K562 (cell line): Measurements from ENCODE around the gene MEX3D. TPM values are rescaled to one million over a fixed set of nuclear protein-coding genes. Genes with fewer than 3 reads are reported as not detected.

Experiments
- KDM5B ChIP-seq: fragments of 200-600 bp; sonication (generic); IDR thresholded peaks from 2 replicates; pipeline ENCODE4 v1.6.1; 2012; ENCODE audit warnings: low read depth, mild to moderate bottlenecking, moderate library complexity, low read length, control low read depth, inconsistent platforms; ENCODE audit not compliant: insufficient replicate concordance
- NONO ChIP-seq, 2 experiments: fragments of 200-400 bp in 1 of 2; fragments of 450-650 bp in 1 of 2; formaldehyde crosslinking in 1 of 2; IDR thresholded peaks; 2 replicates each; pipeline ENCODE4 v1.6.1; 2017; ENCODE audit warnings: low read depth in 2 of 2, mild to moderate bottlenecking in 2 of 2, moderate library complexity in 2 of 2, low read length in 1 of 2
- RBBP5 ChIP-seq: fragments of 200-600 bp; sonication (generic); IDR thresholded peaks from 2 replicates; pipeline ENCODE4 v1.6.1; 2012; ENCODE audit warnings: borderline replicate concordance, mild to moderate bottlenecking, low read length, control low read depth, inconsistent platforms; ENCODE audit not compliant: insufficient read depth, poor library complexity, severe bottlenecking
- RBM17 ChIP-seq: fragments of 200-400 bp; formaldehyde crosslinking; IDR thresholded peaks from 2 replicates; pipeline ENCODE4 v1.6.1; 2017; ENCODE audit warnings: low read depth, mild to moderate bottlenecking, low read length, borderline replicate concordance
- SMARCC2 ChIP-seq: fragments of 450-650 bp; IDR thresholded peaks from 2 replicates; pipeline ENCODE4 v1.6.1; 2017; ENCODE audit warnings: antibody characterized with exemption, moderate library complexity, mild to moderate bottlenecking, low read depth
- YY1 ChIP-seq, 3 experiments: IDR thresholded peaks; 2 replicates each; pipeline ENCODE4 v1.6.1; 2011; ENCODE audit warnings: low read length in 2 of 3, mild to moderate bottlenecking in 2 of 3, moderate library complexity in 2 of 3, borderline replicate concordance in 1 of 3, control low read depth in 1 of 3, low read depth in 1 of 3; ENCODE audit not compliant: insufficient read depth in 3 of 3, insufficient replicate concordance in 2 of 3, control insufficient read depth in 1 of 3, insufficient read length in 1 of 3; ENCODE audit errors: extremely low read depth in 1 of 3
- ZNF280B ChIP-seq: fragments of 250-450 bp; sonication (Bioruptor Pico); IDR thresholded peaks from 2 replicates; pipeline ENCODE4 v1.5.1; 2021; ENCODE audit warnings: mild to moderate bottlenecking
- ZNF445 ChIP-seq: fragments of 250-450 bp; sonication (Bioruptor Pico); IDR thresholded peaks from 2 replicates; pipeline ENCODE4 v1.4.0; 2020; ENCODE audit warnings: low read depth, mild to moderate bottlenecking, moderate library complexity
- ZNF561 ChIP-seq: fragments of 450-650 bp; formaldehyde crosslinking; conservative IDR thresholded peaks from 2 replicates; pipeline ENCODE4 v1.4.0; 2020; ENCODE audit warnings: mild to moderate bottlenecking, moderate library complexity
- polyA plus RNA-seq, 8 experiments: library from polyadenylated mRNA; depleted of rRNA in 4 of 8; stranded (reverse) in 5 of 8; unstranded in 3 of 8; fragments of >200 nt; fragmentation: Nextera tagmentation in 2 of 8; fragmentation: Illumina TruSeq in 1 of 8; extraction: Ambion mirVana in 2 of 8; extraction: Trizol in 1 of 8; gene quantifications; 2 replicates each; pipeline versions ENCODE4 v1.2.1 to v1.2.3, GENCODE V29; 2011 to 2014; ENCODE audit warnings: inconsistent platforms in 1 of 8, missing spikeins in 1 of 8
- total RNA-seq, 7 experiments: library from RNA; depleted of rRNA in 6 of 7; stranded (reverse); fragments of >200 nt in 6 of 7; fragmentation: Illumina TruSeq in 2 of 7; extraction: Trizol in 2 of 7; gene quantifications; 2 replicates each; pipeline versions ENCODE4 v1.2.1 to v1.2.3, GENCODE V29; 2011 to 2021; ENCODE audit warnings: low replicate concordance in 1 of 7
- TF ChIP-seq, protein P1 (sequence below): fragments of 250-450 bp; sonication (Bioruptor Pico); IDR thresholded peaks from 2 replicates; pipeline ENCODE4 v1.4.0; 2020
- TF ChIP-seq, protein P2 (sequence below): sonication (generic); formaldehyde crosslinking; IDR thresholded peaks from 2 replicates; pipeline ENCODE4 v1.9.0; 2022; ENCODE audit warnings: mild to moderate bottlenecking, missing genetic modification reagents
- TF ChIP-seq, protein P3 (sequence below), 2 experiments: fragments of 450-650 bp; formaldehyde crosslinking in 1 of 2; IDR thresholded peaks; 2 replicates each; pipeline versions ENCODE4 v1.4.0 to v1.6.1; 2014 to 2020; ENCODE audit warnings: mild to moderate bottlenecking in 2 of 2, borderline replicate concordance in 1 of 2, low read depth in 1 of 2

MEX3D gene
- total and polyA plus RNA-seq, 9 of the 15 experiments (the other 6 are each of a cell fraction or from before 2014, with no cell fraction given), result 1.7 to 39.3 (median 5.7) TPM

- TF ChIP-seq RBBP5 (peak; percentile 45), YY1 (IDR thresholded peaks at IDR 0.05; ENCODE audit: borderline replicate concordance in 1 of 3, control insufficient read depth in 1 of 3, extremely low read depth in 1 of 3, insufficient read depth in 3 of 3, insufficient read length in 1 of 3, insufficient replicate concordance in 2 of 3, low read depth in 1 of 3, low read length in 2 of 3) (peak in 1 of 3 experiments; percentile 34), RBM17 (no peak), NONO (IDR thresholded peaks at IDR 0.05; ENCODE audit: low read depth in 2 of 2, low read length in 1 of 2) (peak in 1 of 2 experiments; percentile 95; a peak in 2 of 4 replicates), KDM5B (peak; percentile 83), ZNF280B (no peak), SMARCC2 (no peak), ZNF561 (CRISPR knock-in tag) (no peak), ZNF445 (no peak)
- TF ChIP-seq, protein P1, sequence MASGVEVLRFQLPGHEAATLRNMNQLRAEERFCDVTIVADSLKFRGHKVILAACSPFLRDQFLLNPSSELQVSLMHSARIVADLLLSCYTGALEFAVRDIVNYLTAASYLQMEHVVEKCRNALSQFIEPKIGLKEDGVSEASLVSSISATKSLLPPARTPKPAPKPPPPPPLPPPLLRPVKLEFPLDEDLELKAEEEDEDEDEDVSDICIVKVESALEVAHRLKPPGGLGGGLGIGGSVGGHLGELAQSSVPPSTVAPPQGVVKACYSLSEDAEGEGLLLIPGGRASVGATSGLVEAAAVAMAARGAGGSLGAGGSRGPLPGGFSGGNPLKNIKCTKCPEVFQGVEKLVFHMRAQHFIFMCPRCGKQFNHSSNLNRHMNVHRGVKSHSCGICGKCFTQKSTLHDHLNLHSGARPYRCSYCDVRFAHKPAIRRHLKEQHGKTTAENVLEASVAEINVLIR (CRISPR knock-in tag), result no peak
- TF ChIP-seq, protein P2, sequence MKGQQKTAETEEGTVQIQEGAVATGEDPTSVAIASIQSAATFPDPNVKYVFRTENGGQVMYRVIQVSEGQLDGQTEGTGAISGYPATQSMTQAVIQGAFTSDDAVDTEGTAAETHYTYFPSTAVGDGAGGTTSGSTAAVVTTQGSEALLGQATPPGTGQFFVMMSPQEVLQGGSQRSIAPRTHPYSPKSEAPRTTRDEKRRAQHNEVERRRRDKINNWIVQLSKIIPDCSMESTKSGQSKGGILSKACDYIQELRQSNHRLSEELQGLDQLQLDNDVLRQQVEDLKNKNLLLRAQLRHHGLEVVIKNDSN (CRISPR knock-in tag), result no peak
- TF ChIP-seq, protein P3, sequence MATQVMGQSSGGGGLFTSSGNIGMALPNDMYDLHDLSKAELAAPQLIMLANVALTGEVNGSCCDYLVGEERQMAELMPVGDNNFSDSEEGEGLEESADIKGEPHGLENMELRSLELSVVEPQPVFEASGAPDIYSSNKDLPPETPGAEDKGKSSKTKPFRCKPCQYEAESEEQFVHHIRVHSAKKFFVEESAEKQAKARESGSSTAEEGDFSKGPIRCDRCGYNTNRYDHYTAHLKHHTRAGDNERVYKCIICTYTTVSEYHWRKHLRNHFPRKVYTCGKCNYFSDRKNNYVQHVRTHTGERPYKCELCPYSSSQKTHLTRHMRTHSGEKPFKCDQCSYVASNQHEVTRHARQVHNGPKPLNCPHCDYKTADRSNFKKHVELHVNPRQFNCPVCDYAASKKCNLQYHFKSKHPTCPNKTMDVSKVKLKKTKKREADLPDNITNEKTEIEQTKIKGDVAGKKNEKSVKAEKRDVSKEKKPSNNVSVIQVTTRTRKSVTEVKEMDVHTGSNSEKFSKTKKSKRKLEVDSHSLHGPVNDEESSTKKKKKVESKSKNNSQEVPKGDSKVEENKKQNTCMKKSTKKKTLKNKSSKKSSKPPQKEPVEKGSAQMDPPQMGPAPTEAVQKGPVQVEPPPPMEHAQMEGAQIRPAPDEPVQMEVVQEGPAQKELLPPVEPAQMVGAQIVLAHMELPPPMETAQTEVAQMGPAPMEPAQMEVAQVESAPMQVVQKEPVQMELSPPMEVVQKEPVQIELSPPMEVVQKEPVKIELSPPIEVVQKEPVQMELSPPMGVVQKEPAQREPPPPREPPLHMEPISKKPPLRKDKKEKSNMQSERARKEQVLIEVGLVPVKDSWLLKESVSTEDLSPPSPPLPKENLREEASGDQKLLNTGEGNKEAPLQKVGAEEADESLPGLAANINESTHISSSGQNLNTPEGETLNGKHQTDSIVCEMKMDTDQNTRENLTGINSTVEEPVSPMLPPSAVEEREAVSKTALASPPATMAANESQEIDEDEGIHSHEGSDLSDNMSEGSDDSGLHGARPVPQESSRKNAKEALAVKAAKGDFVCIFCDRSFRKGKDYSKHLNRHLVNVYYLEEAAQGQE (IDR thresholded peaks at IDR 0.05; ENCODE audit: borderline replicate concordance), result peak; percentile 38
- TF ChIP-seq, protein P3 (CRISPR knock-in tag; IDR thresholded peaks at IDR 0.05; ENCODE audit: low read depth), result 0 out of 2 replicates have a peak, but pooled peaks have one; percentile 54
These were observed 55.2 kb downstream of the MEX3D start, which contains the start of gene ADAMTSL5 (continued) for GRCh38 chr19:1512671-1513498.
